Activated CD8-positive, alpha-beta memory T cell treated with anti-CD3 and anti-CD28 coated beads, Interleukin-2, amount 10 ng/mL, durations not matched to agents 7 days and 5 days (primary cell): ENCODE measurements around the gene IFRD2. TPM values are rescaled to one million over a fixed set of nuclear protein-coding genes. Genes with fewer than 3 reads are reported as not detected.

Experiments used
- ATAC-seq: fragments of 150-1000 bp; cut with Tn5 transposase; one replicate; pipeline ENCODE4 v1.10.0; 2021; ENCODE audit warnings: moderate library complexity
- CTCF ChIA-PET: fragments of 350-600 bp; sonication (Branson Sonifier 250); formaldehyde crosslinking; loops from one replicate; lab custom pipeline; 2021; ENCODE audit warnings: antibody characterized with exemption; lab: Charles Lee
- DNase-seq: peaks from one replicate; pipeline ENCODE4 v3.0.0-alpha.2; 2020
- H3K27ac Mint-ChIP-seq: one replicate; pipeline ENCODE4 v1.8.0; 2021; ENCODE audit warnings: mild to moderate bottlenecking, mixed read lengths
- H3K27me3 Mint-ChIP-seq: one replicate; pipeline ENCODE4 v1.8.0; 2021; ENCODE audit warnings: mixed read lengths
- H3K36me3 Mint-ChIP-seq: one replicate; pipeline ENCODE4 v1.8.0; 2021; ENCODE audit warnings: mild to moderate bottlenecking, mixed read lengths
- H3K4me1 Mint-ChIP-seq: one replicate; pipeline ENCODE4 v1.8.0; 2021; ENCODE audit warnings: mixed read lengths
- H3K4me3 Mint-ChIP-seq: one replicate; pipeline ENCODE4 v1.8.0; 2021; ENCODE audit warnings: mild to moderate bottlenecking, moderate library complexity, mixed read lengths
- H3K9me3 Mint-ChIP-seq: one replicate; pipeline ENCODE4 v1.8.0; 2022; ENCODE audit warnings: low read depth, mixed read lengths
- total RNA-seq, 2 experiments: library from RNA; stranded (reverse); gene quantifications; one replicate each; pipeline ENCODE4 v1.2.3, GENCODE V29; 2021

The IFRD2 gene
- total RNA-seq, result 100 to 1,000 TPM in 1 of 2 experiments, 10 to 100 TPM in 1; 74.8 to 103 TPM

- CTCF ChIA-PET, result interaction anchor here (0.7 to 17.4 kb wide), 12 partner anchors 11 to 98 kb away, joined by 3 to 266 read pairs (median 4); partner anchors contain the start of genes GNAI2, HYAL2 and TUSC2
- DNase-seq, result peak; percentile 98
- Mint-ChIP-seq H3K4me1 (peaks cover 22% of the 10 kb centered on the region), H3K4me3 (peak within 1 kb of the TSS; percentile 79), H3K9me3 (no peaks in the 10 kb centered on the region), H3K27ac (peak within 1 kb of the TSS; percentile 97), H3K27me3 (no peaks in the 10 kb centered on the region), H3K36me3 (peaks cover 10% of the 10 kb centered on the region)
- ATAC-seq, result peak; percentile 98
These were observed at the start of gene IFRD2 for GRCh38 chr3:50292159-50293078. IFRD2 (minus strand) TSS chr3:50292429; CDS start chr3:50292274, 155 bp downstream.

GRCh38 chr3:50341537-50341936, 49.3 kb upstream of the IFRD2 start:
- Mint-ChIP-seq H3K27me3 (no peaks in the 10 kb centered on the region), H3K4me3 (peak overlapping the region; percentile 92), H3K36me3 (peaks cover 32% of the 10 kb centered on the region), H3K4me1 (peaks cover 48% of the 10 kb centered on the region), H3K27ac (peak overlapping the region; percentile 94), H3K9me3 (no peaks in the 10 kb centered on the region)
- peak; percentile 3 for ATAC-seq
- DNase-seq, result no peak
- CTCF ChIA-PET, result interaction anchor here (1.1 to 2.4 kb wide), 8 partner anchors 8 to 268 kb away, joined by 3 to 8 read pairs (median 5); partner anchors contain the start of genes HYAL3 and NAA80

GRCh38 chr3:50340448-50341329, 48.5 kb upstream of the IFRD2 start, which contains the start of gene RASSF1:
RASSF1 (minus strand) TSS chr3:50340836; CDS start chr3:50340805, 31 bp downstream.
- peaks cover 49% of the 10 kb centered on the region for H3K4me1 Mint-ChIP-seq
- H3K9me3 Mint-ChIP-seq, result no peaks in the 10 kb centered on the region
- H3K27me3 Mint-ChIP-seq, result no peaks in the 10 kb centered on the region
- CTCF ChIA-PET, result interaction anchor here (0.7 to 2.4 kb wide), 12 partner anchors 8 to 269 kb away, joined by 3 to 8 read pairs (median 4); partner anchors contain the start of genes HYAL3 and NAA80
- peak within 1 kb of the TSS; percentile 92 for H3K4me3 Mint-ChIP-seq
- peak; percentile 98 for DNase-seq
- peak within 1 kb of the TSS; percentile 94 for H3K27ac Mint-ChIP-seq
- peaks cover 38% of the 10 kb centered on the region for H3K36me3 Mint-ChIP-seq
- peak; percentile 57 for ATAC-seq

- Mint-ChIP-seq H3K4me1 (peaks cover 49% of the 10 kb centered on the region), H3K4me3 (peak overlapping the region; percentile 92), H3K27me3 (no peaks in the 10 kb centered on the region), H3K27ac (peak overlapping the region; percentile 94), H3K9me3 (no peaks in the 10 kb centered on the region), H3K36me3 (peaks cover 44% of the 10 kb centered on the region)
- DNase-seq (no peak), ATAC-seq (no peak)
- CTCF ChIA-PET, result interaction anchor here (0.7 to 9.2 kb wide), 11 partner anchors 9 to 270 kb away, joined by 3 to 91 read pairs (median 6); partner anchors contain the start of genes CISH, HYAL2, HYAL3 and NAA80
These were observed 47.9 kb upstream of the IFRD2 start for GRCh38 chr3:50340147-50340447.

GRCh38 chr3:50339485-50340146, 47.4 kb upstream of the IFRD2 start:
- Mint-ChIP-seq H3K36me3 (peaks cover 46% of the 10 kb centered on the region), H3K4me1 (peaks cover 49% of the 10 kb centered on the region)

GRCh38 chr3:50338965-50339364, 46.7 kb upstream of the IFRD2 start:
- Mint-ChIP-seq H3K4me3 (peak overlapping the region; percentile 92), H3K9me3 (no peaks in the 10 kb centered on the region), H3K27me3 (no peaks in the 10 kb centered on the region), H3K27ac (peak overlapping the region; percentile 94), H3K4me1 (peaks cover 54% of the 10 kb centered on the region), H3K36me3 (peaks cover 53% of the 10 kb centered on the region)
- no peak for DNase-seq
- CTCF ChIA-PET, result interaction anchor here (0.7 to 9.2 kb wide), 9 partner anchors 11 to 271 kb away, joined by 3 to 91 read pairs (median 11); partner anchors contain the start of genes CISH, CYB561D2, HYAL2 and HYAL3
- ATAC-seq, result no peak

More at GRCh38 chr3:50339485-50340146, 47.4 kb upstream of the IFRD2 start:
- peak overlapping the region; percentile 94 for H3K27ac Mint-ChIP-seq
- peak overlapping the region; percentile 92 for H3K4me3 Mint-ChIP-seq
- ATAC-seq (no peak), DNase-seq (no peak)
- no peaks in the 10 kb centered on the region for H3K27me3 Mint-ChIP-seq
- CTCF ChIA-PET, result interaction anchor here (0.7 to 9.2 kb wide), 10 partner anchors 10 to 271 kb away, joined by 3 to 91 read pairs (median 8); partner anchors contain the start of genes CISH, CYB561D2, HYAL2 and HYAL3
- H3K9me3 Mint-ChIP-seq, result no peaks in the 10 kb centered on the region

- H3K4me3 Mint-ChIP-seq, result peak overlapping the region; percentile 92
- H3K36me3 Mint-ChIP-seq, result peaks cover 63% of the 10 kb centered on the region
- H3K27ac Mint-ChIP-seq, result peak overlapping the region; percentile 94
- DNase-seq, result peak; percentile 99
- no peaks in the 10 kb centered on the region for H3K27me3 Mint-ChIP-seq
- H3K4me1 Mint-ChIP-seq, result peaks cover 50% of the 10 kb centered on the region
- peak; percentile 74 for ATAC-seq
- no peaks in the 10 kb centered on the region for H3K9me3 Mint-ChIP-seq
- CTCF ChIA-PET, result interaction anchor here (0.8 to 9.2 kb wide), 21 partner anchors 9 to 276 kb away, joined by 3 to 91 read pairs (median 4); partner anchors contain the start of genes CISH, CYB561D2, GNAI2 and HEMK1
These were observed 45.1 kb upstream of the IFRD2 start for GRCh38 chr3:50337175-50337861.

- Mint-ChIP-seq H3K27me3 (no peaks in the 10 kb centered on the region), H3K9me3 (no peaks in the 10 kb centered on the region), H3K36me3 (peaks cover 69% of the 10 kb centered on the region), H3K4me1 (peaks cover 45% of the 10 kb centered on the region), H3K4me3 (peak overlapping the region; percentile 92), H3K27ac (peak overlapping the region; percentile 94)
- ATAC-seq (peak; percentile 3), DNase-seq (peak; percentile 84)
- CTCF ChIA-PET, result interaction anchor here (0.8 to 9.2 kb wide), 20 partner anchors 9 to 274 kb away, joined by 3 to 91 read pairs (median 5); partner anchors contain the start of genes CISH, CYB561D2, GNAI2 and HEMK1
These were observed 44.4 kb upstream of the IFRD2 start for GRCh38 chr3:50336452-50337174.

GRCh38 chr3:50334339-50335075, 42.3 kb upstream of the IFRD2 start:
- peaks cover 44% of the 10 kb centered on the region for H3K4me1 Mint-ChIP-seq

GRCh38 chr3:50333744-50334328, 41.6 kb upstream of the IFRD2 start:
- Mint-ChIP-seq H3K9me3 (no peaks in the 10 kb centered on the region), H3K36me3 (peaks cover 75% of the 10 kb centered on the region), H3K27me3 (no peaks in the 10 kb centered on the region), H3K4me1 (peaks cover 44% of the 10 kb centered on the region), H3K27ac (peak overlapping the region; percentile 85), H3K4me3 (peak overlapping the region; percentile 44)
- DNase-seq (no peak), ATAC-seq (no peak)
- CTCF ChIA-PET, result interaction anchor here (1.2 to 9.2 kb wide), 4 partner anchors 11 to 17 kb away, joined by 3 to 91 read pairs (median 7); partner anchors contain the start of genes CYB561D2, HYAL2 and NPRL2

More at GRCh38 chr3:50334339-50335075, 42.3 kb upstream of the IFRD2 start:
- ATAC-seq (no peak), DNase-seq (no peak)
- CTCF ChIA-PET, result interaction anchor here (1.2 to 9.2 kb wide), 5 partner anchors 12 to 88 kb away, joined by 3 to 91 read pairs (median 8); partner anchors contain the start of genes CYB561D2, HYAL2 and NPRL2
- Mint-ChIP-seq H3K36me3 (peaks cover 80% of the 10 kb centered on the region), H3K27me3 (no peaks in the 10 kb centered on the region), H3K4me3 (peak overlapping the region; percentile 44), H3K27ac (peak overlapping the region; percentile 85), H3K9me3 (no peaks in the 10 kb centered on the region)
